A375 (cell line): Measurements from ENCODE around the gene COG6. TPM values are rescaled to one million over a fixed set of nuclear protein-coding genes. Genes with fewer than 3 reads are reported as not detected.

Source experiments
- small RNA-seq: library from RNA; depleted of rRNA; stranded (forward); fragments of <200 nt; gene quantifications from one replicate; pipeline ENCODE3, GENCODE V24; 2014
- total RNA-seq: library from RNA; depleted of rRNA; stranded (reverse); fragments of >200 nt; shearing (Covaris generic); gene quantifications from 2 replicates; pipeline ENCODE4 v1.2.3, GENCODE V29; 2014; rRNA removed

Gene COG6
- 11.3 and 22.6 TPM in 2 replicates for total RNA-seq

GRCh38 chr13:39655569-39656324 is at the start of gene COG6:
COG6 (plus strand) TSS chr13:39655662; CDS start chr13:39655727, 65 bp downstream.

Small RNA genes lying within 50 kb of the gene (small RNA-seq; reads per million reads assigned to genes)
- gene MIR4305: not detected
- not detected for gene RNY4P14

Other genes starting within 250 kb of the COG6 start
- 5.2 and 8.0 TPM in 2 replicates for gene LHFPL6, start 52.5 kb upstream of the COG6 start, total RNA-seq